HG03457 (cell line): ENCODE results near the gene FBLN7.

Source experiments
- ATAC-seq: cut with Tn5 transposase; IDR thresholded peaks from one replicate; pipeline ENCODE4 v1.9.1; 2021; ENCODE audit warnings: moderate number of reproducible peaks; ENCODE audit not compliant: unreplicated experiment

The FBLN7 gene

GRCh38 chr2:112229348-112229747 lies 91.2 kb downstream of the FBLN7 start:
- ATAC-seq = no peak

- no peak for ATAC-seq
Measured at GRCh38 chr2:112230371-112230770, 92.2 kb downstream of the FBLN7 start.
